DND-41 (cell line): Measurements from ENCODE around the gene PTPN21.

Source experiments
- CTCF ChIP-seq: IDR thresholded peaks from 2 replicates; pipeline ENCODE4 v1.5.1; 2012; ENCODE audit warnings: borderline replicate concordance, low read length, moderate library complexity, mild to moderate bottlenecking; ENCODE audit not compliant: poor library complexity, severe bottlenecking; ENCODE audit errors: extremely low read depth
- EZH2 ChIP-seq: IDR thresholded peaks from 3 replicates; pipeline ENCODE4 v1.6.1; 2012; ENCODE audit warnings: borderline replicate concordance, low read depth, mild to moderate bottlenecking, moderate library complexity, low read length, inconsistent platforms; ENCODE audit not compliant: severe bottlenecking

DNA sequence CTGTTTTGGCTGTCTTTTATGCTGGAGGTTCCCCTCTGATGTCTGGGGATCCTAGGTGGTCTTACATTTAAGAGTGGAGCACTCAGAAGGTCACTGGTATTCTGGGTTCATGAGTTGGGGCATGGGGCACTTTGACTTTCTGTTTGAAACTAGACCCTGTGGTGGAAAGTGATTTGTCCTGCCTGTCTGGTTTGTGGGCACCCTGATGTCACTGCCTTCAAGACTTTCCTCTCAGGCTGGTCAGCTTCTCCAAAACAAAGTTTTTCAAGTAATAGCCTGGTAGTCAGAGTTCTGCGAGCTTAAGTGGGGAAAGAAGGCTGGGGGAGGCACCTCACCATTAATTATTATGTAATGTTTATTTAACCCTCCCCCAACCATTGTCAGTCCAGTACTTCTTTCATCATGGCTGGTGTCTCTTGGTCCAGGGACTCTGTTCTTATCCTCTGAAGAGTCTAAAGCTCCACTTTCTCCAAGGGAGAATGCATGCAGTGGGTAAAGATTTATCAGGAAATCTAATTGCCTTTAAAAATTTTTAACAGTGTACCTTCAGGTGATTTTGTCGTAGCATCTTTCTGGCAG lies 43.4 kb upstream of the PTPN21 start:
- TF ChIP-seq CTCF (no peak), EZH2 (no peak)
